Adrenal gland (tissue), 5 donors: ENCODE data around the gene PPP4R3B.

Experiments used
- POLR2A ChIP-seq, 2 donors: fragments of 450-650 bp; IDR thresholded peaks; one replicate each; pipeline ENCODE4 v1.6.1; 2017; ENCODE audit warnings: antibody characterized with exemption in 2 of 2, mild to moderate bottlenecking in 2 of 2, moderate library complexity in 1 of 2
- TF ChIP-seq, protein P1 (sequence below), 6 experiments: fragments of 450-650 bp in 4 of 6; fragments of 200-600 bp in 2 of 6; sonication (generic) in 1 of 6; IDR thresholded peaks; 1 replicate in 5 of 6; 2 replicates in 1 of 6; pipeline versions ENCODE4 v1.5.1 to v1.8.0; 2016 to 2021; ENCODE audit warnings: antibody characterized with exemption in 6 of 6, mild to moderate bottlenecking in 2 of 6, moderate library complexity in 1 of 6
- donor health status: DM: no; HTN: no; CAD: no.

DNA sequence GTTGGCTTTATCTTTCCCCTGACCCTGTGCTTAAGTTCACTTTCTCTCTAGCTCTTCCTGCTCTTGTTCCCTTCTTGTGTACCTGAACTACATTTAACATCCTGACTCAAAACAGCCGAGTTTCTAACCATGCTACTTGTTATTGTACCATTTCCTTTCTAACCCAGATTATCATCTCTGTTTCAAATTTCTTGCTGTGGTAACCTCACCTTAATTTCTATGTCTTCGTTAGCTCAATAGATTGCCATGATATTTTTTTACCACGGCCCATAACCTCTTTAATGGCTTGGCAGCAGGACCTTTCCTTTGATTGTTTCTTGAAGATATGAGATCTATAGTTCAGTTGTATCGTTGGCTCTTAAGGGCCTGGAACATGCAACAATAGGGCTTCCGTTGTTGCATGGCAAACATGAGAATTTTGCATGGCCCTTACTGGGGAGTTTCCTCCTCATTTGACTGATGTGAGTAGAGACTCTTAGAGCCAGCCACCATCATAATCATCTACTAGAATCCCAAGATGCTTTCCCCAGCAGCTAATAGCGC, 86.8 kb downstream of the PPP4R3B start:
- TF ChIP-seq, protein P1, sequence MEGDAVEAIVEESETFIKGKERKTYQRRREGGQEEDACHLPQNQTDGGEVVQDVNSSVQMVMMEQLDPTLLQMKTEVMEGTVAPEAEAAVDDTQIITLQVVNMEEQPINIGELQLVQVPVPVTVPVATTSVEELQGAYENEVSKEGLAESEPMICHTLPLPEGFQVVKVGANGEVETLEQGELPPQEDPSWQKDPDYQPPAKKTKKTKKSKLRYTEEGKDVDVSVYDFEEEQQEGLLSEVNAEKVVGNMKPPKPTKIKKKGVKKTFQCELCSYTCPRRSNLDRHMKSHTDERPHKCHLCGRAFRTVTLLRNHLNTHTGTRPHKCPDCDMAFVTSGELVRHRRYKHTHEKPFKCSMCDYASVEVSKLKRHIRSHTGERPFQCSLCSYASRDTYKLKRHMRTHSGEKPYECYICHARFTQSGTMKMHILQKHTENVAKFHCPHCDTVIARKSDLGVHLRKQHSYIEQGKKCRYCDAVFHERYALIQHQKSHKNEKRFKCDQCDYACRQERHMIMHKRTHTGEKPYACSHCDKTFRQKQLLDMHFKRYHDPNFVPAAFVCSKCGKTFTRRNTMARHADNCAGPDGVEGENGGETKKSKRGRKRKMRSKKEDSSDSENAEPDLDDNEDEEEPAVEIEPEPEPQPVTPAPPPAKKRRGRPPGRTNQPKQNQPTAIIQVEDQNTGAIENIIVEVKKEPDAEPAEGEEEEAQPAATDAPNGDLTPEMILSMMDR (IDR thresholded peaks at IDR 0.05): no peak
- no peak for TF ChIP-seq POLR2A (IDR thresholded peaks at IDR 0.05)
